Liver (tissue), 9 donors: ENCODE measurements around the gene MOCS3. TPM values are rescaled to one million over a fixed set of nuclear protein-coding genes. Genes with fewer than 3 reads are reported as not detected.

Experiments used
- DNase-seq: peaks from one replicate; pipeline ENCODE4 v3.0.0-alpha.2; 2017; ENCODE audit warnings: low spot score
- H3K27ac ChIP-seq, 2 donors: one replicate each; pipeline ENCODE4 v1.7.0; 2013; ENCODE audit warnings: inconsistent platforms in 2 of 2, low read length in 2 of 2, control low read depth in 1 of 2, low read depth in 1 of 2, mild to moderate bottlenecking in 1 of 2
- H3K27me3 ChIP-seq, 4 donors: one replicate each; pipeline versions ENCODE4 v1.6.1 to v1.7.0; 2013; ENCODE audit warnings: low read length in 3 of 4, inconsistent platforms in 1 of 4, mild to moderate bottlenecking in 1 of 4, moderate library complexity in 1 of 4; ENCODE audit not compliant: control insufficient read depth in 4 of 4, insufficient read depth in 4 of 4
- H3K36me3 ChIP-seq, 4 donors: one replicate each; pipeline versions ENCODE4 v1.6.1 to v1.7.0; 2013; ENCODE audit warnings: low read length in 3 of 4, mild to moderate bottlenecking in 3 of 4, low read depth in 1 of 4, moderate library complexity in 1 of 4; ENCODE audit not compliant: control insufficient read depth in 4 of 4, insufficient read depth in 3 of 4
- H3K4me1 ChIP-seq, 4 donors: one replicate each; pipeline versions ENCODE4 v1.6.1 to v1.7.0; 2013; ENCODE audit warnings: low read length in 3 of 4, mild to moderate bottlenecking in 3 of 4, moderate library complexity in 1 of 4; ENCODE audit not compliant: control insufficient read depth in 4 of 4, insufficient read depth in 4 of 4
- H3K4me3 ChIP-seq, 3 donors: one replicate each; pipeline versions ENCODE4 v1.6.1 to v1.7.0; 2013; ENCODE audit warnings: low read length in 3 of 3, control low read depth in 1 of 3, low read depth in 1 of 3, mild to moderate bottlenecking in 1 of 3
- H3K9ac ChIP-seq, 2 donors: one replicate each; pipeline ENCODE4 v1.7.0; 2013; ENCODE audit warnings: low read length in 2 of 2, mild to moderate bottlenecking in 2 of 2, moderate library complexity in 2 of 2, control low read depth in 1 of 2, low read depth in 1 of 2
- H3K9me3 ChIP-seq, 4 donors: one replicate each; pipeline versions ENCODE4 v1.6.1 to v1.7.0; 2013; ENCODE audit warnings: low read length in 3 of 4; ENCODE audit not compliant: control insufficient read depth in 4 of 4
- ATF3 ChIP-seq: IDR thresholded peaks from 2 replicates; pipeline ENCODE4 v1.6.1; 2016; ENCODE audit warnings: antibody characterized with exemption
- CTCF ChIP-seq: fragments of 150-350 bp; IDR thresholded peaks from 2 replicates; pipeline ENCODE4 v1.5.1; 2017; ENCODE audit warnings: improper control_type of control experiment, low read depth, low read length; ENCODE audit not compliant: missing input control
- EGR1 ChIP-seq, 2 donors: IDR thresholded peaks; 2 replicates each; pipeline ENCODE4 v1.6.1; 2016 to 2018; ENCODE audit warnings: antibody characterized with exemption in 2 of 2, low read depth in 2 of 2
- FOXA1 ChIP-seq: IDR thresholded peaks from 2 replicates; pipeline ENCODE4 v1.6.1; 2016; ENCODE audit warnings: antibody characterized with exemption
- FOXA2 ChIP-seq: IDR thresholded peaks from 2 replicates; pipeline ENCODE4 v1.6.1; 2016; ENCODE audit warnings: antibody characterized with exemption
- GABPA ChIP-seq, 2 donors: IDR thresholded peaks in 1 of 2; conservative IDR thresholded peaks in 1 of 2; 2 replicates each; pipeline ENCODE4 v1.6.1; 2016; ENCODE audit warnings: antibody characterized with exemption in 2 of 2, mild to moderate bottlenecking in 1 of 2, moderate library complexity in 1 of 2
- HNF4A ChIP-seq, 2 donors: conservative IDR thresholded peaks; 2 replicates each; pipeline ENCODE4 v1.6.1; 2016; ENCODE audit warnings: antibody characterized with exemption in 2 of 2, mild to moderate bottlenecking in 2 of 2
- HNF4G ChIP-seq: IDR thresholded peaks from 2 replicates; pipeline ENCODE4 v1.6.1; 2016; ENCODE audit warnings: antibody characterized with exemption
- JUND ChIP-seq, 2 donors: IDR thresholded peaks; 2 replicates each; pipeline ENCODE4 v1.6.1; 2016; ENCODE audit warnings: antibody characterized with exemption in 2 of 2
- MAX ChIP-seq: IDR thresholded peaks from 2 replicates; pipeline ENCODE4 v1.6.1; 2016; ENCODE audit warnings: antibody characterized with exemption
- NR2F2 ChIP-seq: IDR thresholded peaks from 2 replicates; pipeline ENCODE4 v1.6.1; 2016; ENCODE audit warnings: antibody characterized with exemption
- RAD21 ChIP-seq, 2 donors: IDR thresholded peaks; 2 replicates each; pipeline ENCODE4 v1.6.1; 2016; ENCODE audit warnings: antibody characterized with exemption in 2 of 2, mild to moderate bottlenecking in 2 of 2
- REST ChIP-seq: IDR thresholded peaks from 2 replicates; pipeline ENCODE4 v1.6.1; 2016; ENCODE audit warnings: antibody characterized with exemption, mild to moderate bottlenecking
- RXRA ChIP-seq, 2 donors: IDR thresholded peaks; 2 replicates each; pipeline ENCODE4 v1.6.1; 2017 to 2018; ENCODE audit warnings: antibody characterized with exemption in 2 of 2, mild to moderate bottlenecking in 1 of 2
- SP1 ChIP-seq: IDR thresholded peaks from 2 replicates; pipeline ENCODE4 v1.6.1; 2018; ENCODE audit warnings: antibody characterized with exemption, mild to moderate bottlenecking
- TAF1 ChIP-seq: conservative IDR thresholded peaks from 2 replicates; pipeline ENCODE4 v1.6.1; 2016; ENCODE audit warnings: antibody characterized with exemption, mild to moderate bottlenecking
- YY1 ChIP-seq: IDR thresholded peaks from 2 replicates; pipeline ENCODE4 v1.6.1; 2016; ENCODE audit warnings: antibody characterized with exemption, mild to moderate bottlenecking
- ZBTB33 ChIP-seq: IDR thresholded peaks from 2 replicates; pipeline ENCODE4 v1.6.1; 2016; ENCODE audit warnings: antibody characterized with exemption
- WGBS: extraction: QIAGEN DNeasy Blood & Tissue Kit; methylation state at CpG from one replicate; pipeline ENCODE4 v1.1.7; 2013; 5-methylcytosine and 5-hydroxymethylcytosine counted together
- polyA plus RNA-seq, 2 donors: library from polyadenylated mRNA; stranded (reverse) in 1 of 2; unstranded in 1 of 2; fragments of 200-250 nt in 1 of 2; fragments of >200 nt in 1 of 2; fragmentation: Nextera tagmentation in 1 of 2; extraction: Ambion mirVana in 1 of 2; gene quantifications; one replicate each; pipeline versions ENCODE4 v1.2.1 to v1.2.3, GENCODE V29; 2013 to 2015
- total RNA-seq, 2 donors: library from RNA; depleted of rRNA; stranded (reverse); fragments of >200 nt; gene quantifications; one replicate each; pipeline ENCODE4 v1.2.3, GENCODE V29; 2014
- donor health status: healthy.
- donor health status: healthy.
- donor health status: healthy.
- donor health status: healthy.
- donor health status: healthy.

The MOCS3 gene
- total and polyA plus RNA-seq, 4 donors, result 1.7 to 4.3 (median 3.2) TPM

- Histone ChIP-seq H3K9me3 (no peaks in the 10 kb centered on the region), H3K27me3 (no peaks in the 10 kb centered on the region), H3K4me1 (peaks cover 11 to 26% (median 16%) of the 10 kb centered on the region in 4 donors), H3K36me3 (peaks cover 0 to 3% (median 1%) of the 10 kb centered on the region in 4 donors), H3K9ac (no peak overlapping the region), H3K27ac (no peak overlapping the region), H3K4me3 (no peak overlapping the region)
- WGBS, result 79% methylated on average over 2 of the region's 2 CpGs
- TF ChIP-seq EGR1 (IDR thresholded peaks at IDR 0.05; ENCODE audit: low read depth in 2 of 2) (no peak), ZBTB33 (no peak), RAD21 (IDR thresholded peaks at IDR 0.05) (no peak), FOXA2 (no peak), TAF1 (no peak), HNF4A (conservative IDR thresholded peaks at IDR 0.05) (no peak), CTCF (no peak)
- DNase-seq, result no peak
These were observed 34.2 kb upstream of the MOCS3 start for GRCh38 chr20:50924261-50924920.

GRCh38 chr20:50926530-50926929 lies 32.1 kb upstream of the MOCS3 start:
- no peak overlapping the region for H3K4me3 ChIP-seq
- H3K36me3 ChIP-seq, result peaks cover 0 to 3% (median 1%) of the 10 kb centered on the region in 4 donors
- no peaks in the 10 kb centered on the region for H3K9me3 ChIP-seq
- no peak overlapping the region for H3K27ac ChIP-seq
- H3K4me1 ChIP-seq, result peaks cover 11 to 29% (median 23%) of the 10 kb centered on the region in 4 donors
- H3K27me3 ChIP-seq, result no peaks in the 10 kb centered on the region
- 68% methylated on average over 1 of the region's 1 CpG for WGBS
- H3K9ac ChIP-seq, result no peak overlapping the region
- no peak for TF ChIP-seq FOXA1
- no peak for TF ChIP-seq GABPA (IDR thresholded peaks at IDR 0.05 in 1 of 2, conservative IDR thresholded peaks at IDR 0.05 in 1 of 2)
- no peak for TF ChIP-seq ZBTB33
- no peak for TF ChIP-seq HNF4G
- TF ChIP-seq ATF3, result no peak
- no peak for TF ChIP-seq FOXA2
- no peak for TF ChIP-seq SP1
- no peak for TF ChIP-seq EGR1 (IDR thresholded peaks at IDR 0.05; ENCODE audit: low read depth in 2 of 2)
- TF ChIP-seq NR2F2, result no peak
- TF ChIP-seq TAF1, result no peak
- no peak for TF ChIP-seq REST
- TF ChIP-seq RAD21 (IDR thresholded peaks at IDR 0.05), result no peak
- TF ChIP-seq MAX, result no peak
- TF ChIP-seq CTCF, result no peak
- TF ChIP-seq YY1, result no peak
- TF ChIP-seq RXRA (IDR thresholded peaks at IDR 0.05), result no peak
- TF ChIP-seq JUND (IDR thresholded peaks at IDR 0.05), result no peak
- no peak for TF ChIP-seq HNF4A (conservative IDR thresholded peaks at IDR 0.05)
- no peak for DNase-seq
